ENCODE measurements around the gene TLE7. TPM values are rescaled to one million over a fixed set of nuclear protein-coding genes. Genes with fewer than 3 reads are reported as not detected.

Gene TLE7
- total RNA-seq, 4 donors from 2014 or later: not detected

- Histone ChIP-seq H3K4me1 (no peaks in the 10 kb centered on the region), H3K4me3 (no peak overlapping the region), H3K27me3 (peaks cover 0 to 27% (median 0%) of the 10 kb centered on the region in 4 donors), H3K27ac (no peak overlapping the region), H3K36me3 (no peaks in the 10 kb centered on the region), H3K9me3 (no peaks in the 10 kb centered on the region)
- TF ChIP-seq CTCF (IDR thresholded peaks at IDR 0.05) (no peak), POLR2A (IDR thresholded peaks at IDR 0.05) (no peak)
- 80 to 87% methylated on average over 2 to 7 of the region's 9 CpGs for WGBS, 2 donors
- DNase-seq: no peak
- intact Hi-C loops (cut with DNase I): no loop called here
These were observed 9.9 kb downstream of the TLE7 start for GRCh38 chr16:71431991-71432390.

- TF ChIP-seq CTCF (IDR thresholded peaks at IDR 0.05) (no peak), POLR2A (IDR thresholded peaks at IDR 0.05) (no peak)
- peaks cover 0 to under 1% (median 0%) of the 10 kb centered on the region in 3 donors for H3K4me1 ChIP-seq
- 80 to 83% methylated on average over 10 to 12 of the region's 14 CpGs for WGBS, 2 donors
- H3K36me3 ChIP-seq: no peaks in the 10 kb centered on the region
- H3K27me3 ChIP-seq: peaks cover 0 to 35% (median under 1%) of the 10 kb centered on the region in 4 donors
- intact Hi-C loops (cut with DNase I): no loop called here
- H3K9me3 ChIP-seq: no peaks in the 10 kb centered on the region
- no peak for DNase-seq
- no peak overlapping the region for H3K27ac ChIP-seq
- H3K4me3 ChIP-seq: no peak overlapping the region
These were observed 10.7 kb downstream of the TLE7 start for GRCh38 chr16:71431176-71431575.

- peaks cover 0 to 4% (median 0%) of the 10 kb centered on the region in 3 donors for H3K4me1 ChIP-seq
- 53 to 67% methylated on average over 4 to 5 of the region's 6 CpGs for WGBS, 2 donors
- no peaks in the 10 kb centered on the region for H3K9me3 ChIP-seq
- H3K27ac ChIP-seq: no peak overlapping the region
- H3K36me3 ChIP-seq: no peaks in the 10 kb centered on the region
- peaks cover 0 to 40% (median 5%) of the 10 kb centered on the region in 4 donors for H3K27me3 ChIP-seq
- TF ChIP-seq CTCF (IDR thresholded peaks at IDR 0.05) (no peak), POLR2A (IDR thresholded peaks at IDR 0.05) (no peak)
- intact Hi-C loops (cut with DNase I): no loop called here
- DNase-seq: no peak
- no peak overlapping the region for H3K4me3 ChIP-seq
These were observed 11.1 kb downstream of the TLE7 start for GRCh38 chr16:71430744-71431143.

GRCh38 chr16:71429581-71429980 is 12.3 kb downstream of the TLE7 start:
- Histone ChIP-seq H3K27ac (no peak overlapping the region), H3K4me3 (no peak overlapping the region), H3K4me1 (peaks cover 0 to 5% (median 0%) of the 10 kb centered on the region in 3 donors), H3K27me3 (peaks cover 0 to 51% (median 7%) of the 10 kb centered on the region in 4 donors), H3K36me3 (no peaks in the 10 kb centered on the region), H3K9me3 (no peaks in the 10 kb centered on the region)
- 68 to 69% methylated on average over 3 of the region's 3 CpGs for WGBS, 2 donors
- TF ChIP-seq POLR2A (IDR thresholded peaks at IDR 0.05): no peak
- TF ChIP-seq CTCF (IDR thresholded peaks at IDR 0.05): no peak
- intact Hi-C loops (cut with DNase I): no loop called here
- no peak for DNase-seq

- Histone ChIP-seq H3K9me3 (no peaks in the 10 kb centered on the region), H3K4me3 (no peak overlapping the region), H3K27ac (no peak overlapping the region), H3K4me1 (peaks cover 0 to 5% (median 0%) of the 10 kb centered on the region in 3 donors), H3K36me3 (no peaks in the 10 kb centered on the region), H3K27me3 (peaks cover 0 to 58% (median 7%) of the 10 kb centered on the region in 4 donors)
- 72 to 90% methylated on average over 2 of the region's 2 CpGs for WGBS, 2 donors
- intact Hi-C loops (cut with DNase I): no loop called here
- DNase-seq: no peak
- no peak for TF ChIP-seq POLR2A (IDR thresholded peaks at IDR 0.05)
- TF ChIP-seq CTCF (IDR thresholded peaks at IDR 0.05): no peak
These were observed 13.0 kb downstream of the TLE7 start for GRCh38 chr16:71428883-71429282.
